Measurements from ENCODE around the gene ZNF784.
A peak's percentile ranks its signal among the peaks of the same experiment; 100 is the strongest.
"Not testable (repeated sequence)": the region's sequence is repeated elsewhere in the genome, so short reads cannot be mapped to it uniquely, and the experiment has no call there.

ZNF784 gene

GRCh38 chr19:55583897-55584296, 40.5 kb downstream of the ZNF784 start:
- not testable (repeated sequence) for DNase-seq (ENCODE audit: low spot score)

GRCh38 chr19:55582284-55582683, 42.1 kb downstream of the ZNF784 start:
- not testable (repeated sequence) for DNase-seq (ENCODE audit: low spot score)

- no peak for DNase-seq (ENCODE audit: low spot score)
Observed at GRCh38 chr19:55581823-55582223, 42.5 kb downstream of the ZNF784 start.

- no peak for DNase-seq (ENCODE audit: low spot score)
Observed at GRCh38 chr19:55581145-55581822, 43.1 kb downstream of the ZNF784 start.

- DNase-seq (ENCODE audit: low spot score): peak; percentile 86
Observed at GRCh38 chr19:55580628-55581144, 43.7 kb downstream of the ZNF784 start, which contains the start of gene ZNF579. Gene ZNF579 (minus strand): TSS chr19:55580848. CDS start chr19:55579639, 1,209 bp downstream.

GRCh38 chr19:55579766-55580621, 44.4 kb downstream of the ZNF784 start:
- DNase-seq (ENCODE audit: low spot score): no peak

- DNase-seq (ENCODE audit: low spot score): no peak
Observed at GRCh38 chr19:55578761-55579747, 45.3 kb downstream of the ZNF784 start.

GRCh38 chr19:55578031-55578760, 46.2 kb downstream of the ZNF784 start:
- no peak for DNase-seq (ENCODE audit: low spot score)

- DNase-seq (ENCODE audit: low spot score): no peak
Observed at GRCh38 chr19:55576746-55577145, 47.6 kb downstream of the ZNF784 start.

- DNase-seq (ENCODE audit: low spot score): not testable (repeated sequence)
Observed at GRCh38 chr19:55573929-55574328, 50.4 kb downstream of the ZNF784 start.

Data from SW480 (cell line).